GM21390 (cell line): ENCODE measurements around the gene AGK.
"Not testable (repeated sequence)": the region's sequence is repeated elsewhere in the genome, so short reads cannot be mapped to it uniquely, and the experiment has no call there.

Experiments used
- ATAC-seq: cut with Tn5 transposase; IDR thresholded peaks from one replicate; pipeline ENCODE4 v1.9.1; 2021; ENCODE audit not compliant: unreplicated experiment

AGK gene

DNA sequence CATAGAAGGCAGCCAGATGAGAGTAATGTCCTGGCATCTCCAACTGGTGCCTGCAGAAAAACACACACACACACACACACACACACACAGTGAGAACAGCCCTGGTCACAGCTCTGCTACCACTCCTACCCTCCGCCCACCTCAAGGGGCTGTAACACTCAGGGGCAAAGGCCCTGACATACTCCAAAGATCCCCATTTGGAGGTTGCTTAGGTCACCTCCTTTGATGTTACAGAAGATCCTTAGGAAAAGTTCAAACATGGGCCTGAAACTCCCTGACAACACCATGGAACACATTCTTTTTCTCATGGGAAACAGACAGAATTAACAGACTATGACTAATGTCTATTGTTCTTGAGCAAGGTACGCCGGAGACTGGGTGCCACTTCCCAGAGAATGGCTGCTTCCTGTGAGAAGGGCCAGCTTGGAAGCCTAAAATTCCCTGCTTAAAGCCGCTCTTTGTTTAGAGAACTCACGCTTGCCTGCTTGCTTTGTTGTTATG, 123.0 kb downstream of the AGK start:
- no peak for ATAC-seq

DNA sequence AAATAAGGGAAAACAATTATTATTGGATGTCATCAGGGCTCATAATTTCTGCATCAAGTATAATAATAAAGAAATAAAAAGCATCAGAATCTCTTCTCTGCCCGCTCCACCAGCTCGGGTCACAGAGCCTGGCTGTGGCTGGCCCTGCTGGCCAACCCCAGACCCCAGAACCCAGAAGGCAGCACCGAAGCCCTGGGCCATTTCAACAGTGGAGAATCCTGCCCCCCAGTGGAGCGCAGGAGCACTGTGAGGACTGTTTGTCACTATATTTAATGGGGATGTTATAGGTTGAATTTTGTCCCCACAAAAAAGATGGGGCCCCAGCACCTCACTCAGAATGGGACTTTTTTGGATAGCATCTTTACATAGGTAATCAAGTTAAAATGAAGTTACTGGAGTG, 123.5 kb downstream of the AGK start:
- no peak for ATAC-seq

DNA sequence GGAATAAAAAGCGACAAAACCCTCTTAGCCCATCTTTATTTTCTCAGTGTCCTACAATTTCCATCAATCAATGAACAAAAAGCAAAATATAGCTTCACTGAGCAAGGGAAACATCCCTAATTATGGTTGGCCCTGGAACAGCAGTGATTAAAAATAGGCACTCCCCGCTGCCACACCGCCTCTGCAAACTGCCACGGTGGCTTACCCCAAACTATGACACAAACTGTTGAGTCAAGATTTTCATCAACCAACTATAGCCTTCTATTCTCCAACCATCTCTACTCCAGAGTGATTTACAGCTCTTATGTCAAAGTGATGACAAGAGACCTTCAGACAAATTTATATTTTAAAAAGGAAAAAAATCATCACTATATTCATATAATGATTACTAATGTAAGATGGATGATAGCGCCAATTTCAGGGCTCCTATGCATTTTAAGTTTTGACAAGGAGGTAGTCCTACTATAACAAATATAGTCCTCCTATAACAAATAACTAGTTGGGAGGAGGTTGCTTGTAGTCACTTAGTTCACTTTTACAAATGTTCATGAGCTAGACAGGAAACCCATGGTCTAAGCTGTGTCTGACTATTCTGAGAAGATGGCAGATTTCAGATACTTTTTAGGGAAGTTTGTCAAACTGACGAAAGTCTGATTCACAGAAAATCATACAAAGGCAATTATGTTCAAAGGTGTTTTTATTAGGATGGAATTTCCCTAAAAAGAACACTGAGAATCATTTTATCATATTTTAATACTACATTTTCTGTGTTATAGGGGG, 124.4 kb downstream of the AGK start:
- no peak for ATAC-seq

DNA sequence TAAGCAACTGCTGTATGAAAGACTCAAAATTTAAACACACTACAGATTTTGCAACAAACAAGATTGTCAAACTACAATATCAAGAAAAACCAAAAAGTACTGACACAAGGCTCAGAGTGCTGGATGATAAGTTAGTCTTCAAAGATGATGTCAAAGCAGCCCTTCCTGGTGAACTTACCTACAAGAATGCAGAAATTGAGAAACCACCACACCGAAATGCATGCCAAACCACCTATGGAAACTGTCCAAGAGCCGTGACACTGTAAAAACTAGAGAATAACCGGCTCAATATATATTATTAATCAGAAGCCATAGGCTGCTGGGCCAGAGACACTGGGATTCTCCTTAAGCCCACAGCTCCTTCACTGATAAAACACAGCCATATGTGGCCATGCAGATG, 125.4 kb downstream of the AGK start:
- ATAC-seq: no peak

DNA sequence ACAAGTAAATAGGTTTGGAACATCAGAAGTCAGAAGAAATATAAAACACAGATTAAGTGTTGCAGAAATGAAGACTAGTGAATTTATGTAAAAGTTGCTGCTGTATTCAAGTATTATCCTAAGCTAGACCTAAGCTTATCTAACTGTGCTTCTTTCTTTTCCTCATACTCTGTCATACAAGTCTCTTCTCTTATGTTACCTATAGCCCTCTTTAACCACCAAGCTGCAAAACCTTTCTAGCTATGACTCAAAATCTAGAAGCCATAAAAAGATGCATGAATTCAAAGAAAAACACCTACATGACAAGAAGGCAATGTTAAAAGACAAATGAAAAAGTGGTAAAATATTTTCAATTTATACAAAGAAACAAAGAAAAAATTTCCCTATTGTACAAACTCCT, 127.8 kb downstream of the AGK start:
- ATAC-seq: no peak

DNA sequence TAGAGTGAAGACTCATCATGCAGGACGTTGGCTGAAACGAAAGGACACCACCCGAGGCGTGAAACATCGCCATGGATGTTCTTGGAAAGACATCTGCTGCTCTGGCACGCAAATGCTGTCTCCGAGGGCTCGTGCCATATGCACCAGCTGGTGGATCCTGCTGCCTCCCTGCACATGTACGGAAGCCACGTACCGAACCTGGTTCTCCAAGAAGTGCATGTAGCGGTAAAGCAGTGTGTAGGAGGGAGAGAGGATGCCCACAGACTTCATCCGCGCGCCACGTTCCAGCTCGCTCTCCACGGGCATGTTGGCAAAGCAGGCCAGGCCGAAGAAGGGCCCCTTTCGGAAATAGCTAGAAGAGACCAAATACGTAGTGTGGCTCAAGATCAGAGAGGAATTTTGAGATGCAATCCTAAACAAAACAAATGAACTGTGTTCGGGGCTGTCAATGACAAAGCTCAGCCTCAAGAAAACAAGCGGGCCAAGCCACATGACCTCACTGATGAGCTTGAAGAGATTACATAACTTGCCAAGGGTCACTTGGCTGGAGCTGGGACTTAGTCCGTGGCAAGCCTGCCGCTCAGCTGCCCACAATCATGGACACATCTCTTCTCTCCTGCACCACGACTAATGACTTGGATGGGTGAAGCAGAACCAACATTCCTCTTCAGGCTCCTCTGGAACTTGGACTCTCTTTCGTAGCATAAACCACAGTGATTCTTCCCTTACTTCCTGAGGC, 134.2 kb downstream of the AGK start:
- ATAC-seq: no peak

DNA sequence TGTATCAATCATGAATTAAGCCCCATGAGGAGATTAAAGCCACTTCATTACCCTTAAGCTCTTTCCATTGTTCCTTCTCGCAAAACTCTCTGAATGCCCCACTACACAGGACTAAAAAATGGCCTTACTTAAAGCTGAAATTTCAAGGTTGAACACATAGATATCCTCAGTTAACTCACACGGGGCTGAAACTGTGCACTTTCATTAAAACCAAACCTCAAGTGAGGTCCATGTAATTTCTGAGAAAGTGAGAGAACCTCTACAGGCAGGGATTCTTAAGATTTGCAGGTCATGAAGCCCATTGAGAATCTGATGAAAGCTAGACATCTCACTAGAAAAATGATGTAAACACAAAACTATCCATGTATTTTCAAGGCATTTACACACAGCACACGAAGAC, 134.9 kb downstream of the AGK start:
- ATAC-seq: no peak

DNA sequence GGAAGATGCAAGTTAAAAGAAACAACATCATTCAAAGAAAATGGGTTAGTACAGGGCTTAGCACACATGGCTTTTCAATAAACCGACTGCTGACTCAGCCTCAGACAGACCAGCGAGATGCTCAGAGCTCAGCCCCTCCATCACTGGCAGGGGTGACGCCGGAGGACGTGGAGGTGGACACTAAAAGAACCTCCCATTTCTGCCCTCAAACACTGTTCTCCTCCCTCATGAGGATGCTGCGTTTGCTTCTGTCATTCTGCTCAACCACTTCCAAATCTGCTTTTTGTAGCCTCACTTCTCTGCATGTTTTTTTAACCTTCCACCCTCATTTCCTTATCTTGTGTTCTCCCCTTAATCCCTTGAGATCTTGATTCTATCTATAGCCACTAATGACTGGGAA, 135.5 kb downstream of the AGK start:
- no peak for ATAC-seq

DNA sequence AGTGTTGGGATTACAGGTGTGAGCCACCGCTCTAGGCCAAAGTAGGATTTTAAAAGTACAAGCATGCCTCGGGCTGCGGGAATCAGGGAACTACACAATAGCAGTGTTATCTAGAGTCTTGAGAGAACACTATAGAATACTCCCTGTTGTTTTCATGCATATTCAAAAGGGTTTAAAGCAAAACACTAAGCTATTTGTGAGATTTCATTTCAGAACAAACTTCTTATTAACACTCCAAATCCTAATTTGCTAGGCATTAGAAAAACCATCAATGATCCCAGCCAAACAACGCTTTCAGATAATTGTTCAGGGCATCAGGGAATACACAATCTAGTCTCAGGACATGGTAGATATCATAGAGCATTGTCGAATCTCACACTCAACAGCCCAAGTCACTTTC, 136.8 kb downstream of the AGK start:
- no peak for ATAC-seq

DNA sequence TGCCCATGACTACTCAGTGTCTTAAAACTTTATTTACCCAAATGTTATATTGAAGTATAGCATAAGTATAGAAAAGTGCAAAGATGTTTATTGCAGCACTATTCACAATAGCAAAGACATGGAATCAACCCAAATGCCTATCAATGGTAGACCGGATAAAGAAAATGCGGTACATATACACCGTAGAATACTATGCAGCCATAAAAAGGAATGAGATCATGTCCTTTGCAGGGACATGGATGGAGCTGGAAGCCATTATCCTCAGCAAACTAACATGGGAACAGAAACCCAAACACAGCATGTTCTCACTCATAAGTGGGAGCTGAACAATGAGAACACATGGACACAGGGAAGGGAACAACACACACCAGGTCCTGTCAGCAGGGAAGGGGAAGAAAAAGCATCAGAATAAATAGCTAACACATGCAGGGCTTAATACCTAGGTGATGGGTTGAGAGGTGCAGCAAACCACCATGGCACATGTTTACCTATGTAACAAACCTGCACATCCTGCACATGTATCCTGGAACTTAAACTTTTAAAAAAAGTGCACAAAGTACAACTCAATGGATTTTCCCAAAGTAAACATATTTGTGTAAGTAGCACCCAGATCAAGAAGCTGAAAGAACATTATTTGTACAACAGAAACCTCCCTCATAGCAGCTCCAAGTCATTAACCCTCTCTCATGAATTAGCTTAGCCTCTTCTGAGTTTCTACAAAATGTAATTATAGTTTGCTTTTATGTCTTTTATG, 138.0 kb downstream of the AGK start:
- ATAC-seq: not testable (repeated sequence)

DNA sequence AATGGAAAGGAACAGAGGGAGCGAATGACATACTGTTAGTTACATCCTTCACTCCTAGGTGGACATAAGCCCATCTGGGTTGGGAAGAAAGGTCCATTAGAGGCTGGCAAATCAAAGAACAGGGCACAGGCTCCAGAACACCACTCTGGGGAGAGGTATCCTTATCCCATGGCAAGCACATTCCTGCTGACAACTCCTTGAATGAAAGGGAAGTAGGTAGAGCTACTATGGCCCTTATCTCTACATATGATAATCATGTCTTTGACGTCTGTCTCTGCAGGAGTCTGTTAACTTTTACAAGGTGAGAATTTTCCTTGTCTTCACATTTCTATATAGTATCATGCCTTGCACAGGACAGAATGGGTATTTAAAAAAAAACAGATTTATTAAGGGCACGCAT, 140.3 kb downstream of the AGK start:
- ATAC-seq: no peak

DNA sequence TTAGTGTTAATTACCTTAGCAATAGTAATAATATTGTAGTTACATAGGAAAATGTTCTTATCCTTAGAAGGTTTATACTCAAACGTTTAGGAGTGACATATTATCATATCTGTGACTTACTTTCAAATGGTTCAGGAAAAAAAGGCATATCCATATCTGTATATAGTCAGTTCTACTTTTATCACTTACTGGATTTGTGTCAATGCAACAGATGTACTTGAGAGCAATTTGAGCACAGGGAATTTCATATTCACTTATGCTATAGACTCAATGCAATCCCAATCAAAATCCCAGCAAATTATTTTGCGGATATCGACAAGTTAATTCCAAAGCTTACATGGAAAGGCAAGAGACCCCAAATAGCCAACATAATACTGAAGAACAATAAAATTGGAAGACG, 140.8 kb downstream of the AGK start:
- no peak for ATAC-seq

DNA sequence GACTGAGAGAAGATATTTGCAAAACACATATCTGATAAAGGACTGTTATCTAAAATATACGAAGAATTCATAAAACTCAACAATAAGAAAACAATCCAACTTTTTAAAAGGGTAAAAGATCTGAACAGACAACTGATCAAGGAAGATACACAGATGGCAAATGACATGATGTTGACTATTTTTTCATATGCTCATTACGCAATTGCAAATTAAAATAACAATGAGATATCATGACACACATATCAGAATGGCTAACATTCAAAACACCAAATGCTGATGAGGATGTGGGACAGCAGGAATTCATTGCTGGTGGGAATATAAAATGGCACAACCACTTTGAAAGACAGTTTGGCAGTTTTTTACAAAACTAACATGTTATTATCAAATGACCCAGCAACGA, 141.9 kb downstream of the AGK start:
- ATAC-seq: no peak

DNA sequence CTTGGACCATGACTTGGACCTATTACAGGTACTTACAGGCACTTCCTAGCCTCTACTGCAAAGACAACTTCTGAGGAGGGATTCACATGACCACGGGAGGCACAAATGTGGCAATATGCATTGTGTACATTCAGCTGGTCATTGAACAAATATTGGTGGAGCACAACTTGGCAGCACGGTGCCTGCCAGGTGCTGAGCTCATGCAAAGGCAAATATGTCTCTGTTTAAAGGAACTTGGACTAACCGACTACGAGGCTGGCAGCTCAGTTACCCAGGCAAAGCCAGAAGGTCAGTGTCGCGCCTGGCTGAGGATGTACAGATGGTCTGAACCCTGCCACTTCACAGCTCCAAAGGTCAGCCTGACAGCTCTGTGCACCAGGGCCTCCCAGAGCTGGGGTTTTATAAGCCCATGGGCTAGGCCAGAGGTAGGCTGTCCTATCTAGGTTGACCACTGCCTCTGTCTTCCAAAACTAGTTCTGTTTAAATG, 144.6 kb downstream of the AGK start:
- ATAC-seq: no peak

DNA sequence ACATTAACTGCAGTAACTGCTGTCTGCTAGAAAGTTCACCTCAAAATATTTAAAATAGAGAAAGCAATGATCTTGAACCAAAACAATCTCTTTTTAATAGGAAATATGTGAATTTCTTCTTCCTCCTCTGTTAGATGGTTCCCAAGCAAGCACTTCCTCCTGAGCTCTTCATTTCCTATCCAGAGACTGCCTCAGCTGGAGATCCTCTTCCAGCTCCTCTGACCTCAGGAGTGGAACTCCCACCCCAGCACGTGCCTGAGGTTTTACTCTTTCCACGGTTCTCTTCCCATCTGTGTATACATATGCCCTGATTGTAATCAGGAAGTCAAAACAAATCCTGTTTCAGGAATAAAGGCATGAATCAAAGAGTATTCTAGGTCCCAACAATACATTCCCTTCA, 145.1 kb downstream of the AGK start:
- ATAC-seq: no peak

DNA sequence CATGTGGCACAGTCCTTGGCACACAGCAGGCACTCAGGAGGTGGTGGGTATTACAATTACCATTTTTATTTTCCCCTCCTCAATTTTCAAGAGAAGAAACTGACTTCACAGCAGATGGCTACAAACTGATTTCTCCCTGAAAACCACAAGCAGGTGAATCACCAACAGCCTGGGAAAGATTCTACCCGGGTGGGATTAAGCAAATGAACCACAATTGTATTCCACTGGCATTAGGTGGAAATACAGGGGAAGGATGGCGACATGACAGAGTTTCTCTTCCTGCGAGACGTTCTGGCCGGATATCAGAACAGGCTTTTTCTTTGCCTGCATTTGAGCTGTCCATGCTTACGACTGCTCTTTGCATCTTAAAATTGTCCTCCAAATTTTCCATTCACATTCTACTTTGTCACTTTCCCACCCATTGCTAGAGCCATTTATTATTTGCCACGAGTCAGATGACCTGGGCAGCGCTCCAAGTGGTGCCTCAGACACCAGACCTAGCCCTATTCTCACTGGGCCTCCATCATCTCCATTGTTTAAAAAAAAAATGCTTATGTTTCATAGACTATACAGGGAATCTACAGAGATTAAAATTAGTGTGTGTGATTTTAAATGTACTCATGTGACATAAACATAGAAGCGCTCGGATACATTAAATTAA, 146.1 kb downstream of the AGK start:
- ATAC-seq: no peak

DNA sequence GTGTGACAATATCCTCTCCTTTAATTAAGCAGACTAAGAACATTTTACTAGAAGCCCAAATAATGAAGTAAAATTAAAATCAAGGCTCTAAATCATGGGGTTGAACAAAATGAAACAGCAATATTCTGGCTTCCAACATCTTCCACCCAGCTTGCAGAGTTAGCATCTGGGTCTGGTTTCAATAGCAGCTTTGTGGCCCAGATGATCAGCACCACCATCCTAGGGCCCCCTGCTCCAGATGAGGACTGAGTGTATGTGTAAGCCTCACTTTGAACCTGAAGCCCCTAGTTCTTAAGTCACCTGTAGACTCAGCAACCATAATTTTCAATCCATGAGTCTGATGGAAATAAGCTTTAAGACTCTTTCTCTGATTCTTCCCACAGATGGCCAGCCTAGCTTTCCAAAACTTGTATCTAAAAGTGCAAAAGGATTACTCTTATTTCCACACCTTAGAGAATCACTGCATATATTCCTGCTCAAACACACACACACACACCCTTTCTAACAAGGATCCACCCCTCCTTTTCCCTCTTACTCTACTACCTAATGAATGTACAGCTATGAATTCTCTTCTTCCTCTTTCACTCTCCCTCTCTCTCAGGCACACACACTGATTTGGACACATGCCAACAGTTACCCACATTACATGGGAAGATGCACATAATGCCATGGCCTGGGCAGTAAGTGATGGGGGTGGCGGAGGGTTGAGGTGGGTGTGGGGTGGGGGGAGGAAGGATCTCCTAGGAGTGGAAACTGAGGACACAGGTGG, 147.2 kb downstream of the AGK start:
- no peak for ATAC-seq

DNA sequence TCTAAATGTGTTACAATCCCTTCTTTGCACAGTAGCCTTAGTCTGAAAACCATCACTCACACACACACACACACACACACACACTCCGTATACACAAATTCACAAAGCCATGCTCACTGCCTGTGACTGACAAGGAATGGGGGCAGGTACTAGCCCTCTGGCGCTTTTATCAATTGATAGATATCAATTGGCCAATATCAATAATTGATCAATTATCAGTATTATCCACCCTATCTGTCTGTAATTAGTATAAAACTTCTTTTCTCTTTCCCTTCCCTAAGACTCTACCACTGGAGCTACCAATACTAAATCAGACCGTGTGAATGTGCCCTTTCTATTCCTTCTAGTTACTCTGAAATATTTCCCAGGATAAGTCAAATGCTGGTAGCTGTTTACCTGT, 148.7 kb downstream of the AGK start:
- ATAC-seq: no peak

DNA sequence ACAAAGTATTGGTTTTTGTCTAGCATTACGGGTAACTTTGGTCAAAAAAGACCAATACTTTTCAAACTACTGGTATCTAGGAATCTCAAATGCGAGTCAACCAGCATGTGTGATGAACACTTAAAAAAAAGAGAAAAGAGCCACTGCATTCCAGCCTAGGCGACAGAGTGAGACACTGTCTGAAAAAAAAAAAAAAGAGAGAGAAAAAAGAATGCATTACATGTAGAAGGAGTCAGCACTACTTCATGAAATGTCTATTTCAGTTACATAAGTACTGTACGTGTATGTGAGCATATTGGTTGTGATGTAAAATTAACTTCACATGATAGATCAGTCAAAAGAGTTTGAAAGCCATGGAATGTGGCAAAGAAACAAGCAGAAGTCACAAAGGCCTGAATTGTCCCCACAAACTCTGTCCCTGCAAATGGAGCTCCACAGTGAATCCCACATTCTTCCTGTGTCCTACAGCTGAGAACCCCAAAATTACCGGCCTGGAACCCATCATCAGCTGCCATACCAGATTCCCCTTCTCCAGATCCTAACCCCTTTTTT, 149.2 kb downstream of the AGK start:
- no peak for ATAC-seq

DNA sequence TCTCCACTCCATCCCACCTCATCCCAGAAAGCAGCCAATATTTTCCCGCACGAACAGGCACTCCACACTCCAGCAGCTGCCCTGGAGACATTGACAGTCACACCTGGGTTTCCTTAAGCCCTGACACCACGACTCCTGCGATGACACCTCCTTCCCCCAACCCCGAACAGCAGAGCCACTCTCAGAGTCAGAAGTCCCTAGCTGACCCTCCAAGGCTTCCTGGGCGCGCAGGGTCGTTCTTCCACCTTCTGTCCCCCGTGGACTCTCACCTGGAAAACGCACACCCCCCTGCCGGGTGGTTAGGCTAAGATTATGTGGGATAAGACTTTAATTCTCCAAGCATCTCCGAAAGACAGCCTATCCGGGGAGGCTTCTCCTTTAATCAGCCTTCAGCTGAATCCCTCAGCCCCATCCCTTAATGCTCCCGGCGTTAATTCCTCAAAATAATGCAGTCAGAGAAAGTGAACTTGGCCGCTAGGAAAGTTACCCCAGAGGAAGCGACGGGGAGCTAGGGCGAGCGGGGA, 149.7 kb downstream of the AGK start:
- ATAC-seq: no peak
